Right atrium auricular region (tissue), 2 donors: ENCODE measurements around the gene IL11RA. TPM values are rescaled to one million over a fixed set of nuclear protein-coding genes. Genes with fewer than 3 reads are reported as not detected.

Experiments used
- DNase-seq: peaks from one replicate; pipeline ENCODE4 v3.0.0-alpha.2; 2019; ENCODE audit warnings: low spot score
- H3K27ac ChIP-seq, 2 donors: fragments of 200-600 bp; sonication (generic); 1 replicate in 1 of 2; 2 replicates in 1 of 2; pipeline ENCODE4 v1.5.1; 2016 to 2019
- H3K27me3 ChIP-seq, 2 donors: fragments of 200-600 bp; sonication (generic); one replicate each; pipeline versions ENCODE4 v1.5.1 to v1.6.0; 2017 to 2019
- H3K36me3 ChIP-seq: fragments of 200-600 bp; sonication (generic); one replicate; pipeline ENCODE4 v1.5.1; 2016
- H3K4me1 ChIP-seq, 2 donors: fragments of 200-600 bp; sonication (generic); one replicate each; pipeline versions ENCODE4 v1.5.1 to v1.6.0; 2017 to 2019
- H3K4me3 ChIP-seq, 2 donors: fragments of 200-600 bp; sonication (generic); 1 replicate in 1 of 2; 2 replicates in 1 of 2; pipeline ENCODE4 v1.5.1; 2017 to 2019; ENCODE audit warnings: mild to moderate bottlenecking in 1 of 2, moderate library complexity in 1 of 2
- H3K9me3 ChIP-seq, 2 donors: fragments of 200-600 bp; sonication (generic); one replicate each; pipeline ENCODE4 v1.5.1; 2019
- total RNA-seq, 2 donors: library from RNA; depleted of rRNA; stranded (reverse); fragments of >200 nt; gene quantifications; one replicate each; pipeline ENCODE4 v1.1.0, GENCODE V29; 2016
- TF ChIP-seq, protein P1 (sequence below), 2 donors: fragments of 200-600 bp; sonication (generic); IDR thresholded peaks; one replicate each; pipeline ENCODE4 v1.5.1; 2019; ENCODE audit warnings: antibody characterized with exemption in 2 of 2

Gene IL11RA
- total RNA-seq, 2 donors from 2014 or later = 58.2 to 108 TPM

DNA sequence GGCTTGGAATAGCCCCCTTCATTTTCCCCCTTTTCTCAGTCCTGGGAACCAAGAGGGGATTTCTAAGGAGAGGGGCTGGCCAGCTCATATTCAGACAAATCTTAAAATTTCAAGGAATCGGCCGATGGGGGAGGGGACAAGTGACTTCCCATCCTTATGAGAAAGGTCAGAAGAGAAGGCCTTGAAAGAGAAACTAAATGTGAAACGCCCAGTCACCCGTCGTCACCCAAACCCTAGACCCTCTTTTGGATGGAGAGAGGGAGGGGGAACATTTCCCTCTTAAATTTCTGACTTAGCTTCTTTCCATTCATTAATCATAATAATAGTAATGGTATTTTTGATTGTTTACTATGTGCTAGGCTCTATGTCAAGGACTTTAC lies 39.9 kb downstream of the IL11RA start:
- no peaks in the 10 kb centered on the region for H3K27me3 ChIP-seq
- no peak for DNase-seq
- TF ChIP-seq, protein P1, sequence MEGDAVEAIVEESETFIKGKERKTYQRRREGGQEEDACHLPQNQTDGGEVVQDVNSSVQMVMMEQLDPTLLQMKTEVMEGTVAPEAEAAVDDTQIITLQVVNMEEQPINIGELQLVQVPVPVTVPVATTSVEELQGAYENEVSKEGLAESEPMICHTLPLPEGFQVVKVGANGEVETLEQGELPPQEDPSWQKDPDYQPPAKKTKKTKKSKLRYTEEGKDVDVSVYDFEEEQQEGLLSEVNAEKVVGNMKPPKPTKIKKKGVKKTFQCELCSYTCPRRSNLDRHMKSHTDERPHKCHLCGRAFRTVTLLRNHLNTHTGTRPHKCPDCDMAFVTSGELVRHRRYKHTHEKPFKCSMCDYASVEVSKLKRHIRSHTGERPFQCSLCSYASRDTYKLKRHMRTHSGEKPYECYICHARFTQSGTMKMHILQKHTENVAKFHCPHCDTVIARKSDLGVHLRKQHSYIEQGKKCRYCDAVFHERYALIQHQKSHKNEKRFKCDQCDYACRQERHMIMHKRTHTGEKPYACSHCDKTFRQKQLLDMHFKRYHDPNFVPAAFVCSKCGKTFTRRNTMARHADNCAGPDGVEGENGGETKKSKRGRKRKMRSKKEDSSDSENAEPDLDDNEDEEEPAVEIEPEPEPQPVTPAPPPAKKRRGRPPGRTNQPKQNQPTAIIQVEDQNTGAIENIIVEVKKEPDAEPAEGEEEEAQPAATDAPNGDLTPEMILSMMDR (IDR thresholded peaks at IDR 0.05) = no peak
- H3K36me3 ChIP-seq = no peaks in the 10 kb centered on the region
- H3K4me3 ChIP-seq = no peak overlapping the region
- no peaks in the 10 kb centered on the region for H3K9me3 ChIP-seq
- no peak overlapping the region for H3K27ac ChIP-seq
- H3K4me1 ChIP-seq = no peaks in the 10 kb centered on the region

- Histone ChIP-seq H3K27me3 (no peaks in the 10 kb centered on the region), H3K36me3 (no peaks in the 10 kb centered on the region), H3K9me3 (no peaks in the 10 kb centered on the region), H3K27ac (no peak overlapping the region), H3K4me1 (no peaks in the 10 kb centered on the region), H3K4me3 (no peak overlapping the region)
- DNase-seq = no peak
- TF ChIP-seq, protein P1 (IDR thresholded peaks at IDR 0.05) = no peak
Measured at GRCh38 chr9:34693560-34693959, 41.6 kb downstream of the IL11RA start.

DNA sequence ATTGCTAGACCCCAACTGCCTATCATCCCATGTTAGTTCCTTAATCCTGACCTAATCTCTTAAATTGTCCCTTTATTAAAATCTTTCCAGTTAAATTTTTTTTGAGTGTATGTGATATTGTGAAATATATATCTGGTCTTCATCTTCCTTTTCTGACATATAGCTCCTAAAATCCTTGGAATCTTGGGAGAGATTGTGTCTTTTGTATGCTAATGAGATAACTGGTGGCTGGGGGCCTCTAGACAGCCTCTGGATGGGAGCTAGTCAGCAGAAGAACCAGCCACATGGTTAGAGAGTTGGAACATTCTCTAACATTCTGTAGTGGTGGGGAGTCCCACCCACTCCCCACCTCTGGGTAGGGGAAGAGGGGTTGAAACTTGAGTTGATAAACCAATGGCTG lies 42.8 kb downstream of the IL11RA start:
- DNase-seq = no peak
- Histone ChIP-seq H3K9me3 (no peaks in the 10 kb centered on the region), H3K27ac (no peak overlapping the region)

GRCh38 chr9:34701023-34701768 lies 49.2 kb downstream of the IL11RA start:
- peaks cover 0 to 9% of the 10 kb centered on the region in 2 donors for H3K4me1 ChIP-seq
- peak overlapping the region; percentile 62 to 86 for H3K4me3 ChIP-seq
- TF ChIP-seq, protein P1 (IDR thresholded peaks at IDR 0.05) = peak; percentile 95 to 96
- no peaks in the 10 kb centered on the region for H3K36me3 ChIP-seq
- H3K27ac ChIP-seq = peak overlapping the region; percentile 79 to 82
- no peaks in the 10 kb centered on the region for H3K27me3 ChIP-seq
- peak; percentile 77 for DNase-seq
- H3K9me3 ChIP-seq = no peaks in the 10 kb centered on the region

More for the DNA sequence above, 42.8 kb downstream of the IL11RA start:
- no peaks in the 10 kb centered on the region for H3K36me3 ChIP-seq
- TF ChIP-seq, protein P1 (IDR thresholded peaks at IDR 0.05) = no peak
- no peaks in the 10 kb centered on the region for H3K4me1 ChIP-seq
- H3K4me3 ChIP-seq = no peak overlapping the region
- no peaks in the 10 kb centered on the region for H3K27me3 ChIP-seq

DNA sequence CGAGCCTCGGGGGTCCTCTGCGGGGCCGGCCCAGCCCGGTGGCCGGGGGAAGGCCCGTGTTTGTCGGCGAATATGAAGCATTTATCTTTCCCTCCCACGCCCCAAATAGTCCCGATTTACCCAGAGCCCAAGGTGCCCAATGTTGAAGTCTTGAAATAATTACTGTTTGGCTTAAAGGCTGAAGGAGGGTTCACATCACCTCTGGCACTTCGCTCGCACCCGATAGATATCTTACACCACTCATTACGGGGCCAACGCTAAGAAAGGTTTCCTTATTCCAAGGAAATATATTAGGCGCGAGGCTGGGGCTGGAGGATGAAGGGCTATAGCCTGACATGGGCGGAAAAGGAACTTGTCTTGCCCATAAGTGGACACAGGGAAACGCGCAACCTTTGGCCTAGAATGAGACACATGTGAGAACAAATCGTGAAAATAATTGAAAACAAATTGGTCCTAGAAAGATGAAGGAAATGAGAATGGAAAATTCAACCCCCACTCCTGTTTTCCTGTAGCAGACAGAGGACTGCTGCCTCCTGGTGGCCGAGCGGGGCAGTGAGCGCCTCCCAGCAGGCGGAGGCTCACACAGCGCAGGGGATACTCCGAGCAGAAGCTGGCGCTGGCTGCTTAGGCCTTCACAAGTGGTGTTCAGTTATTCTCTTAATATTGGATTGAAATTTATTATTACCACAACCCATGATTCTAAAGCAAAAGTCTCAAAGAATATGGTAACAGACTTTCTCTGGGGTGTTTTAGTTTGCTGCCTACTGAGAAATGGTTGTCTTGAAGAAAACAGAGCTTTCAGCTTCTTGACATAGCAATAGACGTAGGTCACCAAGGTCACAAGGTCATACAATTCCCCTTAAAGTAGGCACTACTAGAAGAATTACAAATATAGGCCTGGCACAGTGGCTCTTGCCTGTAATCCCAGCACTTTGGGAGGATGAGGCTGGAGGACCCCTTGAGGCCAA lies 50.1 kb downstream of the IL11RA start:
- peak overlapping the region; percentile 62 to 86 for H3K4me3 ChIP-seq
- H3K36me3 ChIP-seq = no peaks in the 10 kb centered on the region
- no peaks in the 10 kb centered on the region for H3K27me3 ChIP-seq
- H3K27ac ChIP-seq = peak overlapping the region; percentile 79 to 82
- DNase-seq = peak; percentile 86
- H3K4me1 ChIP-seq = peaks cover 0 to 9% of the 10 kb centered on the region in 2 donors
- no peaks in the 10 kb centered on the region for H3K9me3 ChIP-seq
- TF ChIP-seq, protein P1 (IDR thresholded peaks at IDR 0.05) = peak; percentile 97 to 98
